MM.1S (cell line): Measurements from ENCODE around the gene C11orf91.

Source experiments
- DNase-seq: peaks from one replicate; pipeline ENCODE4 v3.0.0-alpha.2; 2015
- H2AFZ ChIP-seq: fragments of 300-600 bp; sonication (generic); 2 replicates; pipeline ENCODE4 v1.6.0; 2016; ENCODE audit warnings: antibody characterized with exemption, low read length
- H3F3A ChIP-seq: fragments of 300-600 bp; sonication (generic); 2 replicates; pipeline ENCODE4 v1.6.1; 2016; ENCODE audit warnings: mild to moderate bottlenecking, antibody characterized with exemption, low read length, moderate library complexity, mixed read lengths; ENCODE audit not compliant: insufficient read depth
- H3K27ac ChIP-seq: fragments of 300-600 bp; sonication (generic); 2 replicates; pipeline ENCODE4 v1.5.1; 2016; ENCODE audit warnings: mild to moderate bottlenecking, low read length
- H3K27me3 ChIP-seq: fragments of 300-600 bp; sonication (generic); replicated peaks from 2 replicates; pipeline ENCODE4 v1.6.0; 2016; ENCODE audit warnings: low read length; ENCODE audit not compliant: insufficient read depth
- H3K36me3 ChIP-seq: fragments of 300-600 bp; sonication (generic); replicated peaks from 2 replicates; pipeline ENCODE4 v1.6.1; 2016; ENCODE audit warnings: mild to moderate bottlenecking, low read length, mixed read lengths; ENCODE audit not compliant: insufficient read depth
- H3K4me1 ChIP-seq: fragments of 300-600 bp; sonication (generic); 2 replicates; pipeline ENCODE4 v1.6.1; 2016; ENCODE audit warnings: low read length, mixed read lengths
- H3K4me2 ChIP-seq: fragments of 300-600 bp; sonication (generic); 2 replicates; pipeline ENCODE4 v1.6.0; 2016; ENCODE audit warnings: low read depth, low read length
- H3K4me3 ChIP-seq: fragments of 300-600 bp; sonication (generic); 2 replicates; pipeline ENCODE4 v1.5.1; 2016; ENCODE audit warnings: low read length, mixed read lengths
- H3K79me2 ChIP-seq: fragments of 300-600 bp; sonication (generic); 2 replicates; pipeline ENCODE4 v1.6.1; 2016; ENCODE audit warnings: mixed run types, low read length, mixed read lengths
- H3K9ac ChIP-seq: fragments of 300-600 bp; sonication (generic); 2 replicates; pipeline ENCODE4 v1.6.1; 2016; ENCODE audit warnings: low read length, mixed read lengths
- H3K9me2 ChIP-seq: fragments of 300-600 bp; sonication (generic); replicated peaks from 2 replicates; pipeline ENCODE4 v1.6.1; 2016; ENCODE audit warnings: mild to moderate bottlenecking, low read length, mixed read lengths; ENCODE audit not compliant: insufficient read depth
- H3K9me3 ChIP-seq: fragments of 300-600 bp; sonication (generic); replicated peaks from 2 replicates; pipeline ENCODE4 v1.6.1; 2016; ENCODE audit warnings: mild to moderate bottlenecking, low read length, mixed read lengths; ENCODE audit not compliant: insufficient read depth
- H4K20me1 ChIP-seq: fragments of 300-600 bp; sonication (generic); 2 replicates; pipeline ENCODE4 v1.6.1; 2016; ENCODE audit warnings: mild to moderate bottlenecking, low read length, moderate library complexity, mixed read lengths; ENCODE audit not compliant: insufficient read depth
- CTCF ChIP-seq: fragments of 300-600 bp; sonication (generic); IDR thresholded peaks from 2 replicates; pipeline ENCODE4 v1.5.1; 2016; ENCODE audit warnings: antibody characterized with exemption, low read length, mixed read lengths
- EZH2 ChIP-seq: fragments of 300-600 bp; sonication (generic); optimal IDR thresholded peaks from 2 replicates; pipeline ENCODE3; 2017; ENCODE audit warnings: low read depth, mild to moderate bottlenecking, antibody characterized with exemption, low read length, mixed read lengths
- EZH2phosphoT487 ChIP-seq: fragments of 300-600 bp; sonication (generic); IDR thresholded peaks from 2 replicates; pipeline ENCODE4 v1.6.1; 2018; ENCODE audit warnings: antibody characterized with exemption, low read length

Gene C11orf91

GRCh38 chr11:33659370-33660139 lies 41.1 kb downstream of the C11orf91 start:
- Histone ChIP-seq H3K4me3 (no peak overlapping the region), H3K4me2 (no peak overlapping the region), H2AFZ (no peak overlapping the region), H3K36me3 (no peaks in the 10 kb centered on the region), H3K9me3 (no peaks in the 10 kb centered on the region), H4K20me1 (no peaks in the 10 kb centered on the region), H3K27ac (no peak overlapping the region), H3K9me2 (no peaks in the 10 kb centered on the region), H3K4me1 (peaks cover 13% of the 10 kb centered on the region), H3K27me3 (no peaks in the 10 kb centered on the region), H3F3A (peaks cover 3% of the 10 kb centered on the region; the same call in 1 of the 2 replicates), H3K79me2 (no peaks in the 10 kb centered on the region), H3K9ac (no peak overlapping the region)
- no peak for DNase-seq
- TF ChIP-seq EZH2phosphoT487: no peak
- no peak for TF ChIP-seq EZH2
- TF ChIP-seq CTCF: no peak

- TF ChIP-seq EZH2: no peak
- TF ChIP-seq CTCF: no peak
- no peak for TF ChIP-seq EZH2phosphoT487
- Histone ChIP-seq H3K27ac (no peak overlapping the region), H3K4me2 (no peak overlapping the region), H3K79me2 (no peaks in the 10 kb centered on the region), H3K4me3 (no peak overlapping the region), H3K9ac (no peak overlapping the region), H3K4me1 (peaks cover 20% of the 10 kb centered on the region), H3K36me3 (no peaks in the 10 kb centered on the region), H3F3A (peaks cover 7% of the 10 kb centered on the region; the same call in 1 of the 2 replicates), H3K9me3 (no peaks in the 10 kb centered on the region), H3K27me3 (no peaks in the 10 kb centered on the region), H2AFZ (no peak overlapping the region), H4K20me1 (no peaks in the 10 kb centered on the region), H3K9me2 (no peaks in the 10 kb centered on the region)
- DNase-seq: no peak
These were observed 42.3 kb downstream of the C11orf91 start for GRCh38 chr11:33658195-33658900.

GRCh38 chr11:33657757-33658156 lies 42.9 kb downstream of the C11orf91 start:
- TF ChIP-seq CTCF (no peak), EZH2 (no peak), EZH2phosphoT487 (no peak)
- H3K4me3 ChIP-seq: no peak overlapping the region
- no peaks in the 10 kb centered on the region for H3K9me2 ChIP-seq
- H3K36me3 ChIP-seq: no peaks in the 10 kb centered on the region
- H3K9ac ChIP-seq: no peak overlapping the region
- peaks cover 7% of the 10 kb centered on the region; the same call in 1 of the 2 replicates for H3F3A ChIP-seq
- no peak overlapping the region for H3K27ac ChIP-seq
- H3K79me2 ChIP-seq: no peaks in the 10 kb centered on the region
- no peaks in the 10 kb centered on the region for H3K27me3 ChIP-seq
- DNase-seq: no peak
- no peak overlapping the region for H3K4me2 ChIP-seq
- no peaks in the 10 kb centered on the region for H3K9me3 ChIP-seq
- no peaks in the 10 kb centered on the region for H4K20me1 ChIP-seq
- H3K4me1 ChIP-seq: peaks cover 26% of the 10 kb centered on the region
- H2AFZ ChIP-seq: no peak overlapping the region
